Measurements from ENCODE around the gene SFXN4. TPM values are rescaled to one million over a fixed set of nuclear protein-coding genes. Genes with fewer than 3 reads are reported as not detected.

SFXN4 gene
- total and polyA plus RNA-seq, 2 of the 13 experiments (the other 11 are each of a cell fraction or from before 2014, with no cell fraction given), result 47.7 to 64.9 TPM

DNA sequence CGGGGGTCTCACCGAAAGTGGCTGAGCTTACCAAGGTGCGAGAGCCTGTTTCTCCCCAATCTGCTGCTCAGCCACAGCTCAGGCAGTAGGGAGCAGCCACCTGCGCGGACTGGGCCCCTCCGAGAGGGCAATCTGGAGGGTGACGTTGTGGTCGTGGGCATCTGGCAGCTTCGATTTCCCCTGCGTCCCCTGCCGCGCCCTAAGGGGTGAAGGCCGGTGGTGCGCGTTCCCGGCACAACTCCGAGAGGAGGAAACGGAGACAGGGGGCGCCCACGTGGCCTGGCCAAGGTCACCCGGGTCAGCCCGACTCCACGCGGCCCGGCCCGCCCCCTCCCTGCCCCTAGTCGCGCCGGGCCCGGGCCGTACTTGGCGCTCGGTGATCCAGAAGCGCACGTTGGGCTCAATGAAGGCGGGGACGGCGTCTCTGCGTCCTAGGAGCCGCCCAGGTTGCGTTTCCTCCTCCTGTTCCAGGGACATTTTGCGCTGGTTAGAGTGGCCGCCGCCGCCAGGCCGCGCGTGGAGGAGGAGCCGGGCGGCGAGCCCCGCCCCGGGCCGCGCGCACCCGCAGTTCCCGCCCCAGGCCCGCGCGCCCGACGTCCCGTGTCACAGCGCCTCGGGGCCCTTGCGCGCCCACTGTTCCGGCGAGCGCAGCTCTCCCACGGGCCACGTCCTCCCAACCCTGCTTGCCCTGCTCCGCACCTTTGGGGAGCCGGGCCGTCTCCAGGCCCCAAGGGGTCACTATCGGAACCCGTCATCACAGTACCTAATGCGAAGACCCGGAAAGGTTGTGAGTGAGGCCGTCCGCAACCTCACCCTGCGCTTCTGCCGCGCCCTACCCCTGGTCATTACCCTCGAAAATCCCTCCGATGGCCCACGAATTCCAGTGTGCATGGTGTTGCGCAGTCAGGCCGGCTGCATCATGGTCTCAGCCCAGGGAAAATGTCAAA lies at the start of gene SFXN4 (continued):
- TF ChIP-seq, protein P1, sequence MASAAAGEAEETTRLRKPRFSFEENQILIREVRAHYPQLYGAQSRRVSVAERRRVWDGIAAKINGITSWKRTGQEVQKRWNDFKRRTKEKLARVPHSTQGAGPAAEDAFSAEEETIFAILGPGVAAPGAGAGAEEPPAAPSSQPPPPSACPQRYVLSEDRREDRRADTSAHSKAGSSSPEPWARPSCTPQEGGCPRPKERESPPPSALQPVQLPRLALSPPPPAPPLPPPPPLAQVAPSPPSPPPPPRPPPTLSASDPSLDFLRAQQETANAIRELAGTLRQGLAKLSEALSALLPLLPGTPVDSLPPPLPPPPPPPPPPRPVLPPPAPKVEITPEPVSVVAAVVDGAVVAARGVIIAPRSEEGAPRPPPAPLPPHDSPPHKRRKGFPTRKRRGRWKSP (CRISPR knock-in tag; IDR thresholded peaks at IDR 0.05), result peak; percentile 79; the same call in 1 of the 2 replicates
- TF ChIP-seq ZNF337 (CRISPR knock-in tag; IDR thresholded peaks at IDR 0.05; ENCODE audit: borderline replicate concordance, low read depth) (no peak), ZNF747 (CRISPR knock-in tag; IDR thresholded peaks at IDR 0.05; ENCODE audit: borderline replicate concordance) (peak; percentile 76; the same call in 1 of the 2 replicates), ZNF605 (CRISPR knock-in tag; IDR thresholded peaks at IDR 0.05) (peak; percentile 73), POGZ (CRISPR knock-in tag; IDR thresholded peaks at IDR 0.05) (peak; percentile 54; the same call in 1 of the 2 replicates), ZNF75D (CRISPR knock-in tag; IDR thresholded peaks at IDR 0.05; ENCODE audit: borderline replicate concordance) (no peak), PCBP1 (IDR thresholded peaks at IDR 0.05; ENCODE audit: borderline replicate concordance, low read depth, low read length) (peak; percentile 88; the same call in 1 of the 2 replicates), NPAS2 (CRISPR knock-in tag; IDR thresholded peaks at IDR 0.05; ENCODE audit: borderline replicate concordance) (no peak), ZNF44 (CRISPR knock-in tag; IDR thresholded peaks at IDR 0.05) (peak; percentile 51; the same call in 1 of the 2 replicates), KLF15 (CRISPR knock-in tag; IDR thresholded peaks at IDR 0.05; ENCODE audit: borderline replicate concordance) (no peak), SOX6 (IDR thresholded peaks at IDR 0.05) (no peak), SOX6 (CRISPR knock-in tag; IDR thresholded peaks at IDR 0.05) (peak; percentile 72), PPARG (CRISPR knock-in tag; conservative IDR thresholded peaks at IDR 0.05) (0 out of 2 replicates have a peak, but pooled peaks have one; percentile 9), MLLT10 (CRISPR knock-in tag; IDR thresholded peaks at IDR 0.05) (no peak), SP2 (CRISPR knock-in tag; IDR thresholded peaks at IDR 0.05) (peak; percentile 47), AGO2 (optimal IDR thresholded peaks at IDR 0.05; ENCODE audit: low read depth, low read length) (peak; percentile 81), SOX5 (CRISPR knock-in tag; IDR thresholded peaks at IDR 0.05; ENCODE audit: borderline replicate concordance) (no peak; the same call in 1 of the 2 replicates)
- TF ChIP-seq, protein P2, sequence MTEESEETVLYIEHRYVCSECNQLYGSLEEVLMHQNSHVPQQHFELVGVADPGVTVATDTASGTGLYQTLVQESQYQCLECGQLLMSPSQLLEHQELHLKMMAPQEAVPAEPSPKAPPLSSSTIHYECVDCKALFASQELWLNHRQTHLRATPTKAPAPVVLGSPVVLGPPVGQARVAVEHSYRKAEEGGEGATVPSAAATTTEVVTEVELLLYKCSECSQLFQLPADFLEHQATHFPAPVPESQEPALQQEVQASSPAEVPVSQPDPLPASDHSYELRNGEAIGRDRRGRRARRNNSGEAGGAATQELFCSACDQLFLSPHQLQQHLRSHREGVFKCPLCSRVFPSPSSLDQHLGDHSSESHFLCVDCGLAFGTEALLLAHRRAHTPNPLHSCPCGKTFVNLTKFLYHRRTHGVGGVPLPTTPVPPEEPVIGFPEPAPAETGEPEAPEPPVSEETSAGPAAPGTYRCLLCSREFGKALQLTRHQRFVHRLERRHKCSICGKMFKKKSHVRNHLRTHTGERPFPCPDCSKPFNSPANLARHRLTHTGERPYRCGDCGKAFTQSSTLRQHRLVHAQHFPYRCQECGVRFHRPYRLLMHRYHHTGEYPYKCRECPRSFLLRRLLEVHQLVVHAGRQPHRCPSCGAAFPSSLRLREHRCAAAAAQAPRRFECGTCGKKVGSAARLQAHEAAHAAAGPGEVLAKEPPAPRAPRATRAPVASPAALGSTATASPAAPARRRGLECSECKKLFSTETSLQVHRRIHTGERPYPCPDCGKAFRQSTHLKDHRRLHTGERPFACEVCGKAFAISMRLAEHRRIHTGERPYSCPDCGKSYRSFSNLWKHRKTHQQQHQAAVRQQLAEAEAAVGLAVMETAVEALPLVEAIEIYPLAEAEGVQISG (CRISPR knock-in tag; IDR thresholded peaks at IDR 0.05), result peak; percentile 49; the same call in 1 of the 2 replicates
- TF ChIP-seq, protein P3, sequence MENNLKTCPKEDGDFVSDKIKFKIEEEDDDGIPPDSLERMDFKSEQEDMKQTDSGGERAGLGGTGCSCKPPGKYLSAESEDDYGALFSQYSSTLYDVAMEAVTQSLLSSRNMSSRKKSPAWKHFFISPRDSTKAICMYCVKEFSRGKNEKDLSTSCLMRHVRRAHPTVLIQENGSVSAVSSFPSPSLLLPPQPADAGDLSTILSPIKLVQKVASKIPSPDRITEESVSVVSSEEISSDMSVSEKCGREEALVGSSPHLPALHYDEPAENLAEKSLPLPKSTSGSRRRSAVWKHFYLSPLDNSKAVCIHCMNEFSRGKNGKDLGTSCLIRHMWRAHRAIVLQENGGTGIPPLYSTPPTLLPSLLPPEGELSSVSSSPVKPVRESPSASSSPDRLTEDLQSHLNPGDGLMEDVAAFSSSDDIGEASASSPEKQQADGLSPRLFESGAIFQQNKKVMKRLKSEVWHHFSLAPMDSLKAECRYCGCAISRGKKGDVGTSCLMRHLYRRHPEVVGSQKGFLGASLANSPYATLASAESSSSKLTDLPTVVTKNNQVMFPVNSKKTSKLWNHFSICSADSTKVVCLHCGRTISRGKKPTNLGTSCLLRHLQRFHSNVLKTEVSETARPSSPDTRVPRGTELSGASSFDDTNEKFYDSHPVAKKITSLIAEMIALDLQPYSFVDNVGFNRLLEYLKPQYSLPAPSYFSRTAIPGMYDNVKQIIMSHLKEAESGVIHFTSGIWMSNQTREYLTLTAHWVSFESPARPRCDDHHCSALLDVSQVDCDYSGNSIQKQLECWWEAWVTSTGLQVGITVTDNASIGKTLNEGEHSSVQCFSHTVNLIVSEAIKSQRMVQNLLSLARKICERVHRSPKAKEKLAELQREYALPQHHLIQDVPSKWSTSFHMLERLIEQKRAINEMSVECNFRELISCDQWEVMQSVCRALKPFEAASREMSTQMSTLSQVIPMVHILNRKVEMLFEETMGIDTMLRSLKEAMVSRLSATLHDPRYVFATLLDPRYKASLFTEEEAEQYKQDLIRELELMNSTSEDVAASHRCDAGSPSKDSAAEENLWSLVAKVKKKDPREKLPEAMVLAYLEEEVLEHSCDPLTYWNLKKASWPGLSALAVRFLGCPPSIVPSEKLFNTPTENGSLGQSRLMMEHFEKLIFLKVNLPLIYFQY (CRISPR knock-in tag; IDR thresholded peaks at IDR 0.05; ENCODE audit: borderline replicate concordance), result peak; percentile 71; the same call in 1 of the 2 replicates
- TF ChIP-seq, protein P4, sequence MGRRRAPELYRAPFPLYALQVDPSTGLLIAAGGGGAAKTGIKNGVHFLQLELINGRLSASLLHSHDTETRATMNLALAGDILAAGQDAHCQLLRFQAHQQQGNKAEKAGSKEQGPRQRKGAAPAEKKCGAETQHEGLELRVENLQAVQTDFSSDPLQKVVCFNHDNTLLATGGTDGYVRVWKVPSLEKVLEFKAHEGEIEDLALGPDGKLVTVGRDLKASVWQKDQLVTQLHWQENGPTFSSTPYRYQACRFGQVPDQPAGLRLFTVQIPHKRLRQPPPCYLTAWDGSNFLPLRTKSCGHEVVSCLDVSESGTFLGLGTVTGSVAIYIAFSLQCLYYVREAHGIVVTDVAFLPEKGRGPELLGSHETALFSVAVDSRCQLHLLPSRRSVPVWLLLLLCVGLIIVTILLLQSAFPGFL (CRISPR knock-in tag; IDR thresholded peaks at IDR 0.05), result no peak
